KOPT-K1 (cell line): ENCODE results near the gene PHF11.
"Not testable (repeated sequence)": the region's sequence is repeated elsewhere in the genome, so short reads cannot be mapped to it uniquely, and the experiment has no call there.

Experiments used
- H3K27ac ChIP-seq: fragments of 200-600 bp; sonication (generic); 2 replicates; pipeline ENCODE4 v1.5.1; 2016; ENCODE audit warnings: antibody characterized with exemption, mild to moderate bottlenecking, low read depth, low read length; ENCODE audit not compliant: poor library complexity, severe bottlenecking
- H3K36me3 ChIP-seq: fragments of 200-600 bp; sonication (generic); 2 replicates; pipeline ENCODE4 v1.5.1; 2017; ENCODE audit warnings: antibody characterized with exemption, mild to moderate bottlenecking, low read length, moderate library complexity; ENCODE audit not compliant: insufficient read depth
- H3K9me3 ChIP-seq: fragments of 200-600 bp; sonication (generic); 2 replicates; pipeline ENCODE4 v1.5.1; 2017; ENCODE audit warnings: antibody characterized with exemption, low read length, mild to moderate bottlenecking; ENCODE audit not compliant: insufficient read depth, poor library complexity, severe bottlenecking

The PHF11 gene

GRCh38 chr13:49472186-49472585 is 23.6 kb upstream of the PHF11 start:
- no peak overlapping the region for H3K27ac ChIP-seq
- no peaks in the 10 kb centered on the region for H3K9me3 ChIP-seq
- peaks cover 73% of the 10 kb centered on the region for H3K36me3 ChIP-seq

GRCh38 chr13:49476529-49476928 is 19.2 kb upstream of the PHF11 start:
- peaks cover 85% of the 10 kb centered on the region for H3K36me3 ChIP-seq
- H3K9me3 ChIP-seq: no peaks in the 10 kb centered on the region
- no peak overlapping the region for H3K27ac ChIP-seq

DNA sequence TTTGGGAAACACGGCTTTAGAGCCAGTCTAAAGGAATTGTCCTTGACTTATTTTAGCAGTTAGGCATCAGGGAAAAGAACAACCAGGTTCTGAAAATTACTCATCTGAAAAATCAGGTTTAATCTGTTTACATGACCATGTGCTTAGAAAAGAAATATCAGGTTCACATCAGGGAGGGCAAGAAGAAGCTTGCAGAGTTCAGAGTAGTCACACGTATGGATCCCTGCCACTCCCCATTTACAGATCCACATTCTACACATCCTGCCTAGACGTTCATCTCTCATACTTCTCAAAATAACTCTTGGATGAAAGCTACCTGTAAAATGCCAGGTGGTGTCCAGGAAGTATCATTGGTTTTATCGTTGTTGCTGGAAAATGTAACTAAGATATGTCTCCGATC is 14.0 kb upstream of the PHF11 start:
- no peak overlapping the region for H3K27ac ChIP-seq
- peaks cover 85% of the 10 kb centered on the region for H3K36me3 ChIP-seq
- no peaks in the 10 kb centered on the region for H3K9me3 ChIP-seq

DNA sequence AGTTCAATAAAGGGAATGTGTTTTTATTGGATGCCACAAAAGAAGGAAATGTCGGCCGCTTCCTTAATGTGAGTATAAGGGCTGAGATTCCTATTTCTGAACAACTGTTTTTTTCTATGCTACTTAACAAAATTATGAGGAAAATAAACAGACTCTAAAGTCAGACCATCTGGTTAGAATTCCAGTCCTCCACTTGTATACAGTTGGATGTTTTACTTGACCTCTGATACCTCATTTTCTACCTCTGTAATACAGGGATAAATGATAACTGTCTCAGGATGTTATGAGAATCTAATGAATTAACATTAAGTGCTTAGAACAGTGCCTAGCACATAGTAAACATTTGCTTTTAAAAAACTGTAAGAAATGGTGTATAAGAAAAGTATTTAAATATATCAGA is 7.2 kb upstream of the PHF11 start:
- Histone ChIP-seq H3K9me3 (no peaks in the 10 kb centered on the region), H3K36me3 (peaks cover 40% of the 10 kb centered on the region), H3K27ac (no peak overlapping the region)

- Histone ChIP-seq H3K27ac (peak overlapping the region; percentile 83), H3K36me3 (peaks cover 24% of the 10 kb centered on the region)
Measured at GRCh38 chr13:49494645-49495044, 1.1 kb upstream of the PHF11 start.

DNA sequence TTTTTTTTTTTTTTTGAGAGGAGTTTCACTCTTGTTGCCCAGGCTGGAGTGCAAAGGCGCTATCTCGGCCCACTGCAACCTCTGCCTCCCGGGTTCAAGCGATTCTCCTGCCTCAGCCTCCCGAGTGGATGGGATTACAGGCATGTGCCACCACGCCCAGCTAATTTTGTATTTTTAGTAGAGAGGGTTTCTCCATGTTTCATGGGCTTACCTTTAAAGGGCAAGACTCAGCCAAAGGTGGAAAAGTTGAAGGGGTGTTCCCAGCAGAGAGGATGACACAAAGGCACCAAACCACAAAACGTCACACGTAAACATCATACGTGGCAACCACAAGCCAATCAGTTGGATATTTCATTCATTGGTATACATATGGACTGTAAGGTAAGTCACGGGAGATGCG is 1.1 kb downstream of the PHF11 start:
- H3K36me3 ChIP-seq: peaks cover 38% of the 10 kb centered on the region
- H3K9me3 ChIP-seq: not testable (repeated sequence)
- H3K27ac ChIP-seq: peak overlapping the region; percentile 83

More at GRCh38 chr13:49494645-49495044, 1.1 kb upstream of the PHF11 start:
- H3K9me3 ChIP-seq: no peaks in the 10 kb centered on the region

DNA sequence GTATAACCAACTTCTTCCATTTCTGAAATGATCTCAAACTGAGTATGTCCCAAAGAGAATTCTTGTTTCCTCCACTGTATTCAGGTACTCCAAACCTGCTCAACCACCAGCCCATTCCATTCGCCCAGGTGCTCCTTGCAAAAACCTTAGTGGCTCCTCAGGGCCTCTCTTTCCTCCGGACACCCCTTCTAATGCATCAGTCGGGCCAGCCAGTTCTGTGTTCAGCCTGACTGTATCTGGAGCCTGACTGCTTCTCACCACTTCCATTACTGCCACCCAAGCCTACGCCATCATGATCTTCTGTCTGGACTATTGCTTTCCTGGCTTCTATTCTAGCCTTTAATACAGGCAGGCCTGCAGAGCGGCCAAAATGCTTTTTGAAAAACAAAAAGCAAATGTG is 1.5 kb downstream of the PHF11 start:
- Histone ChIP-seq H3K9me3 (no peaks in the 10 kb centered on the region), H3K27ac (no peak overlapping the region), H3K36me3 (peaks cover 39% of the 10 kb centered on the region)

DNA sequence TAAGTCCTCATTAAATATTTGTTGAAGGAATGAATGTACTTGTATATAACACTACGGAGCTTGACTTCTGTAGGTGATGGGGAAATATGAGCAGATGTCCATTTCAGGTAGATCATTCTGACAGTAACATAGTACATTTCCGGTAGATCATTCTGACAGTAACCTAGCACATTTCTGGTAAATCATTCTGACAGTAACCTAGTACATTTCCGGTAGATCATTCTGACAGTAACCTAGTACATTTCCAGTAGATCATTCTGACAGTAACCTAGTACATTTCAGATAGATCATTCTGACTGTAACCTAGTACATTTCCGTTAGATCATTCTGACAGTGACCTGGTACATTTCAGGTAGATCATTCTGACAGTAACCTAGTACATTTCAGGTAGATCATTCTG is 2.5 kb downstream of the PHF11 start:
- Histone ChIP-seq H3K27ac (no peak overlapping the region), H3K36me3 (peaks cover 47% of the 10 kb centered on the region), H3K9me3 (no peaks in the 10 kb centered on the region)

- Histone ChIP-seq H3K9me3 (no peaks in the 10 kb centered on the region), H3K27ac (no peak overlapping the region), H3K36me3 (peaks cover 56% of the 10 kb centered on the region)
Measured at GRCh38 chr13:49499889-49500660, 4.3 kb downstream of the PHF11 start.

GRCh38 chr13:49502954-49503353 is 7.2 kb downstream of the PHF11 start:
- Histone ChIP-seq H3K36me3 (peaks cover 62% of the 10 kb centered on the region), H3K9me3 (no peaks in the 10 kb centered on the region), H3K27ac (no peak overlapping the region)

DNA sequence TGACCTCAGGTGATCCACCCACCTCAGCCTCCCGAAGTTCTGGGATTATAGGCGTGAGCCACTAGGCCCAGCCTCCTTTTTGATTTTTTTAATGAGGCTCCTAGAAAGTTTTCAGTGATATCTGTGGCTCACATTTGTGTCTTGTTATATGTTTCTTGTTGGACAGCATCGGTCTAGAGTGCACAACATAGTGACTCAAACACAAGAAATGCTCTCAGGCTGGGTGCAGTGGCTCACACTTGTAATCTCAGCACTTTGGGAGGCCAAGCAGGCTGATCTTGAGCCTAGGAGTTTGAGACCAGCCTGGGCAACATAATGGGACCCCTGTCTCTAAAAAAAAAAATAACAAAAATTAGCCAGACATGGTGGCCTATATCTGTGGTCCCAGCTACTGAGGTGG is 8.2 kb downstream of the PHF11 start:
- Histone ChIP-seq H3K36me3 (peaks cover 54% of the 10 kb centered on the region), H3K9me3 (no peaks in the 10 kb centered on the region), H3K27ac (no peak overlapping the region)

GRCh38 chr13:49512578-49512977 is 16.8 kb downstream of the PHF11 start:
- H3K27ac ChIP-seq: no peak overlapping the region
- peaks cover 84% of the 10 kb centered on the region for H3K36me3 ChIP-seq
- peaks cover 4% of the 10 kb centered on the region for H3K9me3 ChIP-seq

- no peak overlapping the region for H3K27ac ChIP-seq
- peaks cover 93% of the 10 kb centered on the region for H3K36me3 ChIP-seq
- no peaks in the 10 kb centered on the region for H3K9me3 ChIP-seq
Measured at GRCh38 chr13:49516467-49516866, 20.7 kb downstream of the PHF11 start.

DNA sequence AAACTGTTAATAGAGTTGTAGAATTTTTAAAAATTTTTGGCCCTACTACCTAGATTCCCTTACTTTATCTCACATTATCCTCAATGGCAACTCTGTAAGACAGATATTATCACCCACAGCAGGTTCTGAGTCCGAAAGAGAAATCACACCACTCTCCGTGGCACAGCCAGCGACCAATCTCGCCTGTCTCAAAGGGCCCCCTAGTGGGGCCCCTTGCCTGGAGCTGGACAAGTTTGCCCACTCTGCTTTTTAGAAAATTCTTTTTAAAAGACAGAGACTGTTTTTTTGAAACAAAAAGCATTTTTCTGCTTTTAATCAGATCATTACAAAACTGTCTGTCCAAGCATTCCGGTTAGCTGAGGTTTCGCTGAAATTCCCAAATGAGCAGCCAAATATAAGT is 21.7 kb downstream of the PHF11 start:
- Histone ChIP-seq H3K36me3 (peaks cover 95% of the 10 kb centered on the region), H3K27ac (no peak overlapping the region), H3K9me3 (no peaks in the 10 kb centered on the region)

- Histone ChIP-seq H3K36me3 (peaks cover 85% of the 10 kb centered on the region), H3K9me3 (no peaks in the 10 kb centered on the region), H3K27ac (no peak overlapping the region)
Measured at GRCh38 chr13:49521224-49521623, 25.5 kb downstream of the PHF11 start.

- Histone ChIP-seq H3K36me3 (peaks cover 80% of the 10 kb centered on the region), H3K9me3 (no peaks in the 10 kb centered on the region), H3K27ac (no peak overlapping the region)
Measured at GRCh38 chr13:49524740-49525501, 29.2 kb downstream of the PHF11 start.
